MCF 10A (cell line): ENCODE results near the gene FGF14. TPM values are rescaled to one million over a fixed set of nuclear protein-coding genes. Genes with fewer than 3 reads are reported as not detected.
"Not testable (repeated sequence)": the region's sequence is repeated elsewhere in the genome, so short reads cannot be mapped to it uniquely, and the experiment has no call there.

Source experiments
- BruUV-seq: library from RNA; stranded (reverse); fragments of 400-500 nt; replicated peaks from 2 replicates; lab custom pipeline; 2021; lab: Mats Ljungman, UMichigan
- CTCF ChIA-PET: fragments of 300-600 bp; sonication (Branson Sonifier 250); formaldehyde crosslinking; extraction: SDS; loops from one replicate; lab custom pipeline; 2021; ENCODE audit warnings: antibody characterized with exemption, inconsistent platforms; lab: Yijun Ruan, JAX
- POLR2A ChIA-PET: fragments of 300-600, 350-650 bp; sonication (Branson Sonifier 250); formaldehyde crosslinking; extraction: SDS; loops from one replicate; lab custom pipeline; 2020; ENCODE audit warnings: antibody characterized with exemption, inconsistent platforms; lab: Yijun Ruan, JAX
- DNase-seq: peaks from one replicate; pipeline ENCODE4 v3.0.0-alpha.2; 2018; ENCODE audit not compliant: unreplicated experiment
- H3K27ac Mint-ChIP-seq: one replicate; pipeline ENCODE4 v1.8.0; 2022; ENCODE audit warnings: mild to moderate bottlenecking, low read depth, mixed read lengths; ENCODE audit not compliant: unreplicated experiment
- H3K27me3 Mint-ChIP-seq: one replicate; pipeline ENCODE4 v1.8.0; 2022; ENCODE audit warnings: mixed read lengths; ENCODE audit not compliant: insufficient read depth, unreplicated experiment
- H3K36me3 Mint-ChIP-seq: one replicate; pipeline ENCODE4 v1.8.0; 2022; ENCODE audit warnings: mild to moderate bottlenecking, moderate library complexity, mixed read lengths; ENCODE audit not compliant: insufficient read depth, unreplicated experiment
- H3K4me1 Mint-ChIP-seq: one replicate; pipeline ENCODE4 v1.8.0; 2022; ENCODE audit warnings: mixed read lengths; ENCODE audit not compliant: insufficient read depth, unreplicated experiment
- H3K4me3 Mint-ChIP-seq: one replicate; pipeline ENCODE4 v1.8.0; 2022; ENCODE audit warnings: mild to moderate bottlenecking, moderate library complexity, mixed read lengths; ENCODE audit not compliant: unreplicated experiment
- H3K9me3 Mint-ChIP-seq: one replicate; pipeline ENCODE4 v1.8.0; 2022; ENCODE audit warnings: mixed read lengths; ENCODE audit not compliant: unreplicated experiment
- CTCF ChIP-seq: fragments of 200-600 bp; IDR thresholded peaks from one replicate; pipeline ENCODE4 v1.8.0; 2022; ENCODE audit warnings: antibody characterized with exemption, mild to moderate bottlenecking; ENCODE audit not compliant: unreplicated experiment
- intact Hi-C: fragments of 100-400 bp; cut with micrococcal nuclease; formaldehyde crosslinking; loops from 2 replicates; pipeline ENCODE4 v1.14.1; 2022
- total RNA-seq: library from RNA; stranded (reverse); gene quantifications from 2 replicates; pipeline ENCODE4 v1.2.3, GENCODE V29; 2022

Gene FGF14
- total RNA-seq, 1 experiment from 2014 or later: not detected

GRCh38 chr13:101845245-101846020 lies 556.4 kb downstream of the FGF14 start:
- POLR2A ChIA-PET: no interaction called here
- no peak for DNase-seq
- intact Hi-C loops: no loop called here

GRCh38 chr13:101841698-101842097 lies 560.1 kb downstream of the FGF14 start:
- intact Hi-C loops: no loop called here
- H3K36me3 Mint-ChIP-seq: no peaks in the 10 kb centered on the region
- H3K4me3 Mint-ChIP-seq: no peak overlapping the region
- no peak overlapping the region for H3K27ac Mint-ChIP-seq
- no peak for TF ChIP-seq CTCF
- DNase-seq: no peak
- CTCF ChIA-PET: interaction anchor here (0.6 to 0.9 kb wide), 2 partner anchors 241 to 1254 kb away, joined by 4 read pairs; no protein-coding TSS in a partner anchor
- peaks cover 61% of the 10 kb centered on the region for H3K27me3 Mint-ChIP-seq
- BruUV-seq: no TSS peak
- peaks cover 5% of the 10 kb centered on the region for H3K4me1 Mint-ChIP-seq
- POLR2A ChIA-PET: no interaction called here
- H3K9me3 Mint-ChIP-seq: no peaks in the 10 kb centered on the region

More at GRCh38 chr13:101845245-101846020, 556.4 kb downstream of the FGF14 start:
- no peak for TF ChIP-seq CTCF
- CTCF ChIA-PET: interaction anchor here (0.9 to 1.0 kb wide), 2 partner anchors 15 to 700 kb away, joined by 3 read pairs; no protein-coding TSS in a partner anchor
- H3K27ac Mint-ChIP-seq: no peak overlapping the region
- peaks cover 87% of the 10 kb centered on the region for H3K27me3 Mint-ChIP-seq
- H3K36me3 Mint-ChIP-seq: no peaks in the 10 kb centered on the region
- H3K4me3 Mint-ChIP-seq: no peak overlapping the region
- H3K9me3 Mint-ChIP-seq: no peaks in the 10 kb centered on the region
- no TSS peak for BruUV-seq
- H3K4me1 Mint-ChIP-seq: peaks cover 5% of the 10 kb centered on the region

- peak; percentile 26 for DNase-seq
- Mint-ChIP-seq H3K27ac (no peak overlapping the region), H3K4me3 (no peak overlapping the region), H3K27me3 (peaks cover 61% of the 10 kb centered on the region), H3K4me1 (peaks cover 5% of the 10 kb centered on the region), H3K9me3 (no peaks in the 10 kb centered on the region), H3K36me3 (no peaks in the 10 kb centered on the region)
- BruUV-seq: no TSS peak
- CTCF ChIA-PET: interaction anchor here (0.6 to 0.7 kb wide), 2 partner anchors 55 to 89 kb away, joined by 3 read pairs; no protein-coding TSS in a partner anchor
- intact Hi-C loops: no loop called here
- TF ChIP-seq CTCF: no peak
- POLR2A ChIA-PET: no interaction called here
Observed at GRCh38 chr13:101838323-101838722, 563.5 kb downstream of the FGF14 start.

- POLR2A ChIA-PET, BruUV-seq, H3K27ac Mint-ChIP-seq, H3K4me3 Mint-ChIP-seq, intact Hi-C loops, H3K36me3 Mint-ChIP-seq, H3K4me1 Mint-ChIP-seq, H3K9me3 Mint-ChIP-seq, DNase-seq: not testable (repeated sequence)
- CTCF ChIA-PET: interaction anchor here (0.6 to 1.1 kb wide), 2 partner anchors 11 to 13 kb away, joined by 3 to 4 read pairs; no protein-coding TSS in a partner anchor
- H3K27me3 Mint-ChIP-seq: peaks cover 61% of the 10 kb centered on the region
Observed at GRCh38 chr13:101837778-101838177, 564.1 kb downstream of the FGF14 start.
